ENCODE results near the gene UTP25. TPM values are rescaled to one million over a fixed set of nuclear protein-coding genes. Genes with fewer than 3 reads are reported as not detected.

Gene UTP25
- total and polyA plus RNA-seq, 2 of the 4 experiments (the other 2 are of a cell fraction): 7.1 to 17.4 TPM

DNA sequence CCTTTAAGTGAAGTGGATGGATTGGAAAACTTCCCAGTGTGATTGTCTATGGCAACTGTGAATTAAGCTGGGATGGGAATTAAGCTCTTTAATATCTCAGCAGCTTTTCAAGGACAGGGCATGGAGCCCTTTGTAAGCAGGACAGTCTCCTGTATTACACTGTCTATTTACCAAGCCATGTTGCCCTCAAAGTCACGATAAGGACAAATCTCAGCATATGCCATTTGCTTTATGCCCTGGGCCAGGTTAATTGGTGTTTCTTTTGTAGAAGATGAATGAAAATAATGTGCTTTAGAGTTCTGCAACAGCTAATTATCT, 17.6 kb downstream of the UTP25 start:
- no peak overlapping the region for H2BK20ac ChIP-seq (ENCODE audit: low read depth, low read length)
- H2BK15ac ChIP-seq (ENCODE audit: low read depth, low read length): 0 out of 3 replicates have a peak overlapping the region, but pooled peaks have one; percentile 20
- H3K27ac ChIP-seq (ENCODE audit: insufficient read depth, low read length): no peak overlapping the region
- no peak overlapping the region for H3K4me3 ChIP-seq (ENCODE audit: insufficient read depth, low read depth, low read length)
- no peak overlapping the region for H3K18ac ChIP-seq (ENCODE audit: low read depth, low read length)
- H4K8ac ChIP-seq (ENCODE audit: low read depth in 2 of 2, low read length in 2 of 2): no peak overlapping the region
- H3K27me3 ChIP-seq (ENCODE audit: control insufficient read depth, insufficient read depth, low read length): no peaks in the 10 kb centered on the region
- no peak overlapping the region; the same call in 1 of the 2 replicates for H2AK5ac ChIP-seq (ENCODE audit: low read depth, low read length)
- ATAC-seq (ENCODE audit: low read depth) (no peak), DNase-seq (no peak)
- H4K20me1 ChIP-seq (ENCODE audit: insufficient read depth, low read length): no peaks in the 10 kb centered on the region
- H3K14ac ChIP-seq (replicated peaks; ENCODE audit: low read depth, low read length): peak overlapping the region; percentile 10; the same call in 1 of the 2 replicates
- H3K23ac ChIP-seq (ENCODE audit: low read depth, low read length): peak overlapping the region; percentile 1; the same call in 1 of the 2 replicates
- no peak overlapping the region for H4K5ac ChIP-seq (ENCODE audit: low read depth, low read length)
- H3K79me1 ChIP-seq (ENCODE audit: low read depth in 1 of 2, low read length in 2 of 2): peaks cover 44 to 64% of the 10 kb centered on the region in 2 experiments
- no peak for TF ChIP-seq CEBPB (IDR thresholded peaks at IDR 0.05; ENCODE audit: low read depth, low read length)
- no peak for TF ChIP-seq RFX5 (IDR thresholded peaks at IDR 0.05; ENCODE audit: low read depth, low read length)
- TF ChIP-seq, protein P1, sequence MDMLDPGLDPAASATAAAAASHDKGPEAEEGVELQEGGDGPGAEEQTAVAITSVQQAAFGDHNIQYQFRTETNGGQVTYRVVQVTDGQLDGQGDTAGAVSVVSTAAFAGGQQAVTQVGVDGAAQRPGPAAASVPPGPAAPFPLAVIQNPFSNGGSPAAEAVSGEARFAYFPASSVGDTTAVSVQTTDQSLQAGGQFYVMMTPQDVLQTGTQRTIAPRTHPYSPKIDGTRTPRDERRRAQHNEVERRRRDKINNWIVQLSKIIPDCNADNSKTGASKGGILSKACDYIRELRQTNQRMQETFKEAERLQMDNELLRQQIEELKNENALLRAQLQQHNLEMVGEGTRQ (IDR thresholded peaks at IDR 0.05; ENCODE audit: low read depth, low read length): no peak
- no peak for TF ChIP-seq MXI1 (IDR thresholded peaks at IDR 0.05; ENCODE audit: borderline replicate concordance, low read depth, low read length)
- TF ChIP-seq MAZ (IDR thresholded peaks at IDR 0.05; ENCODE audit: borderline replicate concordance, low read depth, low read length): no peak
- TF ChIP-seq MAFK (IDR thresholded peaks at IDR 0.05; ENCODE audit: low read depth, low read length): no peak
- TF ChIP-seq BHLHE40 (IDR thresholded peaks at IDR 0.05; ENCODE audit: low read depth, low read length): no peak
- no peaks in the 10 kb centered on the region for H3K9me3 ChIP-seq (ENCODE audit: control insufficient read depth, insufficient read depth, low read length)
- no peak overlapping the region for H3K56ac ChIP-seq (ENCODE audit: extremely low read depth, insufficient read depth, low read length)
- peaks cover 4% of the 10 kb centered on the region for H3K4me1 ChIP-seq (ENCODE audit: control insufficient read depth, insufficient read depth, low read length)
- H3K9ac ChIP-seq (ENCODE audit: low read depth, low read length): no peak overlapping the region
- H2AFZ ChIP-seq (replicated peaks; ENCODE audit: low read length, poor library complexity): no peak overlapping the region
- H2BK120ac ChIP-seq (ENCODE audit: low read depth, low read length): peak overlapping the region; percentile 21; the same call in 1 of the 2 replicates
- no peak overlapping the region for H3K4me2 ChIP-seq (ENCODE audit: low read depth, low read length)
- intact Hi-C loops (cut with micrococcal nuclease): no loop called here
- no peak overlapping the region for H4K91ac ChIP-seq (ENCODE audit: insufficient read depth, low read depth, low read length)
- peaks cover 34% of the 10 kb centered on the region for H3K36me3 ChIP-seq (ENCODE audit: control insufficient read depth, insufficient read depth, low read length)
- no peak overlapping the region for H2AK9ac ChIP-seq (replicated peaks; ENCODE audit: low read depth, low read length, poor library complexity)
- H2BK5ac ChIP-seq (ENCODE audit: low read depth, low read length, poor library complexity, severe bottlenecking): no peak overlapping the region
- ChIA-PET POLR2A (ENCODE audit: unreplicated experiment) (interaction anchor here (0.6 kb wide), 2 partner anchors 11 to 47 kb away, joined by 3 read pairs; no protein-coding TSS in a partner anchor), CTCF (interaction anchor here (0.6 to 1.1 kb wide), 2 partner anchors 22 to 46 kb away, joined by 3 to 6 read pairs; no protein-coding TSS in a partner anchor)
- H3K4ac ChIP-seq (ENCODE audit: low read depth, low read length): peak overlapping the region; percentile 51; the same call in 1 of the 2 replicates
- WGBS, 2 experiments (ENCODE audit: extremely low coverage in 2 of 2, insufficient read length in 1 of 2): no CpG with 5 or more reads among the region's 1 CpG
- H3K9me1 ChIP-seq (ENCODE audit: insufficient read depth, low read length): peaks cover 20% of the 10 kb centered on the region
- no TSS peak for BruUV-seq (replicated peaks)
- dilution Hi-C loops (cut with HindIII; ENCODE audit: low sequenced_read_pairs, unreplicated experiment): no loop called here
- in situ Hi-C loops (cut with MboI; ENCODE audit: low sequenced_read_pairs): no loop called here
